MM.1S (cell line): ENCODE results near the gene SYNE2.

Experiments used
- DNase-seq: peaks from one replicate; pipeline ENCODE4 v3.0.0-alpha.2; 2015
- H2AFZ ChIP-seq: fragments of 300-600 bp; sonication (generic); 2 replicates; pipeline ENCODE4 v1.6.0; 2016; ENCODE audit warnings: antibody characterized with exemption, low read length
- H3F3A ChIP-seq: fragments of 300-600 bp; sonication (generic); 2 replicates; pipeline ENCODE4 v1.6.1; 2016; ENCODE audit warnings: mild to moderate bottlenecking, antibody characterized with exemption, low read length, moderate library complexity, mixed read lengths; ENCODE audit not compliant: insufficient read depth
- H3K27ac ChIP-seq: fragments of 300-600 bp; sonication (generic); 2 replicates; pipeline ENCODE4 v1.5.1; 2016; ENCODE audit warnings: mild to moderate bottlenecking, low read length
- H3K27me3 ChIP-seq: fragments of 300-600 bp; sonication (generic); replicated peaks from 2 replicates; pipeline ENCODE4 v1.6.0; 2016; ENCODE audit warnings: low read length; ENCODE audit not compliant: insufficient read depth
- H3K36me3 ChIP-seq: fragments of 300-600 bp; sonication (generic); replicated peaks from 2 replicates; pipeline ENCODE4 v1.6.1; 2016; ENCODE audit warnings: mild to moderate bottlenecking, low read length, mixed read lengths; ENCODE audit not compliant: insufficient read depth
- H3K4me1 ChIP-seq: fragments of 300-600 bp; sonication (generic); 2 replicates; pipeline ENCODE4 v1.6.1; 2016; ENCODE audit warnings: low read length, mixed read lengths
- H3K4me2 ChIP-seq: fragments of 300-600 bp; sonication (generic); 2 replicates; pipeline ENCODE4 v1.6.0; 2016; ENCODE audit warnings: low read depth, low read length
- H3K4me3 ChIP-seq: fragments of 300-600 bp; sonication (generic); 2 replicates; pipeline ENCODE4 v1.5.1; 2016; ENCODE audit warnings: low read length, mixed read lengths
- H3K79me2 ChIP-seq: fragments of 300-600 bp; sonication (generic); 2 replicates; pipeline ENCODE4 v1.6.1; 2016; ENCODE audit warnings: mixed run types, low read length, mixed read lengths
- H3K9ac ChIP-seq: fragments of 300-600 bp; sonication (generic); 2 replicates; pipeline ENCODE4 v1.6.1; 2016; ENCODE audit warnings: low read length, mixed read lengths
- H3K9me2 ChIP-seq: fragments of 300-600 bp; sonication (generic); replicated peaks from 2 replicates; pipeline ENCODE4 v1.6.1; 2016; ENCODE audit warnings: mild to moderate bottlenecking, low read length, mixed read lengths; ENCODE audit not compliant: insufficient read depth
- H3K9me3 ChIP-seq: fragments of 300-600 bp; sonication (generic); replicated peaks from 2 replicates; pipeline ENCODE4 v1.6.1; 2016; ENCODE audit warnings: mild to moderate bottlenecking, low read length, mixed read lengths; ENCODE audit not compliant: insufficient read depth
- H4K20me1 ChIP-seq: fragments of 300-600 bp; sonication (generic); 2 replicates; pipeline ENCODE4 v1.6.1; 2016; ENCODE audit warnings: mild to moderate bottlenecking, low read length, moderate library complexity, mixed read lengths; ENCODE audit not compliant: insufficient read depth
- EZH2 ChIP-seq: fragments of 300-600 bp; sonication (generic); optimal IDR thresholded peaks from 2 replicates; pipeline ENCODE3; 2017; ENCODE audit warnings: low read depth, mild to moderate bottlenecking, antibody characterized with exemption, low read length, mixed read lengths
- EZH2phosphoT487 ChIP-seq: fragments of 300-600 bp; sonication (generic); IDR thresholded peaks from 2 replicates; pipeline ENCODE4 v1.6.1; 2018; ENCODE audit warnings: antibody characterized with exemption, low read length
- TF ChIP-seq, protein P1 (sequence below): fragments of 300-600 bp; sonication (generic); IDR thresholded peaks from 2 replicates; pipeline ENCODE4 v1.5.1; 2016; ENCODE audit warnings: antibody characterized with exemption, low read length, mixed read lengths

SYNE2 gene

DNA sequence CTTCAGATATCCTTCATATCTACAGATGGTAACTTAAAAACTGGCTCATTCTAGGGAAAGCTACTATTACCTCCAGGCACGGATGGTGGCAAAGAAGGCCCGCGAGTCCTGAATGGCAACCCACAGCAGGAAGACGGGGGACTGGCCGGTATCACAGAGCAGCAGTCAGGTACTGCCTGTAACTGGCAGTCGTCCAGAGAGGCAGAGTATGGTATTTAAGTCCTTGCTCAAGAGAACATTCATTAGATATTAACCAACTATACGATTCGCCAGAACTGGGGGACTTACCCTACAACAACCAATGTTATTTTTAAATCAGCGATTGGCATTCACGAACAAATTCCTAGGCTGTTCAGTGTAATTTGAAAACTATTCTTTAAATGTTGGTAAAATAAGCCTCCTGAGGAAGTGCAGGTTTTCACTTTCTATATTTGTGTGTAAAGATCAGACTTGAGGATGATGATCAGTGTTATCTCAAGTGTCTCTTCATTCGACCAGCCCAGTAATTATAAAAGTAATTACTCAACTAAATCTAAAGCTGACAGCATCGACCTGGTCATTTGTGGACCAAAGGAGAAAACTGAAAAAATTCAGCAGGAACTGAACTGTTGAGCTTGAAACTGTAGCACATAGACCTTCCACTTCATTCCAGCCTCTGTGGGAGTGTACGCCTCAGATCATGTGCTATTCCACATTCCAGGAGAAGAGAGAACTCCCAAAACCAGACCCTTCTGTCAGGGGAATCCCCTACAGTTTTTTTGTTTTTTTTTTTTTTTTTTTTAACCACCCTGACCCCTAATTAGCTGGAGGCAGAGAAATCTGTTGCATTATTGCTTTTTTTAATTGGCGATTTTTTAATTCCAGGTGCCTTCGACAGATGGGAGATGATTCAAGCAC lies 365.8 kb downstream of the SYNE2 start:
- Histone ChIP-seq H3K4me1 (peaks cover 18% of the 10 kb centered on the region), H3K9me3 (no peaks in the 10 kb centered on the region), H3K27ac (peak overlapping the region; percentile 65; the same call in 1 of the 2 replicates), H3K4me3 (no peak overlapping the region), H3F3A (peaks cover 9% of the 10 kb centered on the region; the same call in 1 of the 2 replicates), H3K27me3 (no peaks in the 10 kb centered on the region), H3K9ac (no peak overlapping the region), H4K20me1 (no peaks in the 10 kb centered on the region), H3K4me2 (peak overlapping the region; percentile 15; the same call in 1 of the 2 replicates), H3K9me2 (no peaks in the 10 kb centered on the region), H3K79me2 (no peaks in the 10 kb centered on the region), H3K36me3 (no peaks in the 10 kb centered on the region), H2AFZ (no peak overlapping the region)
- DNase-seq = no peak
- TF ChIP-seq EZH2 = no peak

DNA sequence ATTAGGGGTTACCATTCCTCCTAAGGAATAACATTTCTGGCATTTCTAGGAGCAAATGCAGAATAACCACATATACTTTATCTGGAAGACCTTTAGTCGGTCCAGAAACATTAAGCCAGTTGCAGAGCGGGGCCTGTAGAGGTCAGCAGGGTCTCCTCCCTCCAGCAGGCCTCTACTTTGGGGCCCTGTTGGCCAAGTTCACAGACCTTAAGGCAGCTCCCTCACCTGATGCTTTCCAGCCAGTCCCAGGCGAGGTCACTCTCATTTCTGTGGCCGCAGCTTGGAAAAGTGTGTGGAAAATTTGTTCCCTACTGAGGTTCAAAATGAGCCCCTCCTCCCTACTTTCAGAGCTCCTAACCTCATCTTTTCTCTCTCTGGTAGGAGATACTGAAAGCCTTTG lies 367.3 kb downstream of the SYNE2 start:
- no peaks in the 10 kb centered on the region for H3K79me2 ChIP-seq
- H3K9ac ChIP-seq = no peak overlapping the region
- H3K36me3 ChIP-seq = no peaks in the 10 kb centered on the region
- TF ChIP-seq EZH2phosphoT487 (no peak), EZH2 (no peak)
- TF ChIP-seq, protein P1, sequence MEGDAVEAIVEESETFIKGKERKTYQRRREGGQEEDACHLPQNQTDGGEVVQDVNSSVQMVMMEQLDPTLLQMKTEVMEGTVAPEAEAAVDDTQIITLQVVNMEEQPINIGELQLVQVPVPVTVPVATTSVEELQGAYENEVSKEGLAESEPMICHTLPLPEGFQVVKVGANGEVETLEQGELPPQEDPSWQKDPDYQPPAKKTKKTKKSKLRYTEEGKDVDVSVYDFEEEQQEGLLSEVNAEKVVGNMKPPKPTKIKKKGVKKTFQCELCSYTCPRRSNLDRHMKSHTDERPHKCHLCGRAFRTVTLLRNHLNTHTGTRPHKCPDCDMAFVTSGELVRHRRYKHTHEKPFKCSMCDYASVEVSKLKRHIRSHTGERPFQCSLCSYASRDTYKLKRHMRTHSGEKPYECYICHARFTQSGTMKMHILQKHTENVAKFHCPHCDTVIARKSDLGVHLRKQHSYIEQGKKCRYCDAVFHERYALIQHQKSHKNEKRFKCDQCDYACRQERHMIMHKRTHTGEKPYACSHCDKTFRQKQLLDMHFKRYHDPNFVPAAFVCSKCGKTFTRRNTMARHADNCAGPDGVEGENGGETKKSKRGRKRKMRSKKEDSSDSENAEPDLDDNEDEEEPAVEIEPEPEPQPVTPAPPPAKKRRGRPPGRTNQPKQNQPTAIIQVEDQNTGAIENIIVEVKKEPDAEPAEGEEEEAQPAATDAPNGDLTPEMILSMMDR = no peak
- no peak overlapping the region for H3K4me2 ChIP-seq
- no peaks in the 10 kb centered on the region for H4K20me1 ChIP-seq
- peaks cover 9% of the 10 kb centered on the region; the same call in 1 of the 2 replicates for H3F3A ChIP-seq
- peaks cover 18% of the 10 kb centered on the region for H3K4me1 ChIP-seq
- no peak overlapping the region for H2AFZ ChIP-seq
- no peaks in the 10 kb centered on the region for H3K9me3 ChIP-seq
- no peak overlapping the region for H3K4me3 ChIP-seq
- H3K9me2 ChIP-seq = no peaks in the 10 kb centered on the region
- DNase-seq = no peak
- no peak overlapping the region for H3K27ac ChIP-seq
- H3K27me3 ChIP-seq = no peaks in the 10 kb centered on the region

DNA sequence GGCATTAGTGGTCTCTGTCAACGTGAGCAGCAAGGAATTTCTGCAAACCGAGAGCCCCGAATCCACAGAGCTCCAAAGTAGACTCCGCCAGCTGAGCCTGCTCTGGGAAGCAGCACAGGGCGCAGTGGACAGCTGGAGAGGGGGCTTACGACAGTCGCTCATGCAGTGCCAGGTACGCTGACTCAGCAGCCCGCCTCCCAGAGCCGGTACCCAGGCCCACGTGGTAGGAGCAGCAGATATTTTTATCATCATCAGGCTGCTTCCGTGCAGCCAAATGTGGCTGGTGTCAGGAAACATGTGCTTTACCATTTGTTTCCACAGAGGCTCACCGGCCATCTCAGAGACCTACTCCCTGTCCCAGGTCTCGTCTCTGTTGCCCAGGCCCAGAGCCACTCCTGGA lies 367.7 kb downstream of the SYNE2 start:
- no peaks in the 10 kb centered on the region for H3K36me3 ChIP-seq
- H3K4me3 ChIP-seq = no peak overlapping the region
- no peaks in the 10 kb centered on the region for H3K27me3 ChIP-seq
- no peaks in the 10 kb centered on the region for H3K9me3 ChIP-seq
- no peaks in the 10 kb centered on the region for H3K79me2 ChIP-seq
- no peak overlapping the region for H3K27ac ChIP-seq
- H3K9ac ChIP-seq = no peak overlapping the region
- H4K20me1 ChIP-seq = no peaks in the 10 kb centered on the region
- H2AFZ ChIP-seq = no peak overlapping the region
- H3F3A ChIP-seq = peaks cover 9% of the 10 kb centered on the region; the same call in 1 of the 2 replicates
- H3K4me2 ChIP-seq = no peak overlapping the region
- no peak for DNase-seq
- no peaks in the 10 kb centered on the region for H3K9me2 ChIP-seq
- peaks cover 18% of the 10 kb centered on the region for H3K4me1 ChIP-seq
- TF ChIP-seq, protein P1 = no peak
- TF ChIP-seq EZH2phosphoT487 (no peak), EZH2 (no peak)
